ENCODE measurements around the gene DDI1. TPM values are rescaled to one million over a fixed set of nuclear protein-coding genes. Genes with fewer than 3 reads are reported as not detected.

DDI1 gene
- total RNA-seq (not detected), polyA plus RNA-seq (not detected)

GRCh38 chr11:104036588-104036987 is at the start of gene DDI1:
Gene DDI1, plus strand, starts transcription at chr11:104036640. Its CDS starts 183 bp downstream, at chr11:104036823.
- no peak for TF ChIP-seq CTCF (IDR thresholded peaks at IDR 0.05)
- Histone ChIP-seq H3K27me3 (no peaks in the 10 kb centered on the region), H3K36me3 (no peaks in the 10 kb centered on the region), H3K4me1 (peaks cover 0 to 5% (median 0%) of the 10 kb centered on the region in 3 donors), H3K9me3 (no peaks in the 10 kb centered on the region), H3K4me3 (no peak within 1 kb of the TSS), H3K27ac (no peak within 1 kb of the TSS)
- ATAC-seq (no peak), FAIRE-seq (no peak), DNase-seq (peak in 1 of 6 donors; percentile 46)
- 96 to 98% methylated on average over 25 to 26 of the region's 26 CpGs for WGBS, 2 donors
- intact Hi-C loops (cut with DNase I): no loop called here

GRCh38 chr11:103987629-103988594 is 48.5 kb upstream of the DDI1 start:
- H3K4me3 ChIP-seq: no peak overlapping the region
- H3K27ac ChIP-seq: no peak overlapping the region
- WGBS, 2 donors: 83 to 87% methylated on average over 9 of the region's 9 CpGs
- H3K4me1 ChIP-seq: no peaks in the 10 kb centered on the region
- ATAC-seq (no peak), FAIRE-seq (no peak), DNase-seq (no peak)
- no peaks in the 10 kb centered on the region for H3K9me3 ChIP-seq
- H3K36me3 ChIP-seq: no peaks in the 10 kb centered on the region
- no peaks in the 10 kb centered on the region for H3K27me3 ChIP-seq
- TF ChIP-seq CTCF (IDR thresholded peaks at IDR 0.05): no peak
- intact Hi-C loops (cut with DNase I): no loop called here

- H3K36me3 ChIP-seq: no peaks in the 10 kb centered on the region
- 70 to 78% methylated on average over 4 of the region's 4 CpGs for WGBS, 2 donors
- intact Hi-C loops (cut with DNase I): no loop called here
- no peak overlapping the region for H3K4me3 ChIP-seq
- H3K9me3 ChIP-seq: no peaks in the 10 kb centered on the region
- no peak for TF ChIP-seq CTCF (IDR thresholded peaks at IDR 0.05)
- no peaks in the 10 kb centered on the region for H3K27me3 ChIP-seq
- H3K4me1 ChIP-seq: no peaks in the 10 kb centered on the region
- DNase-seq: no peak
- no peak overlapping the region for H3K27ac ChIP-seq
- FAIRE-seq: no peak
- ATAC-seq: no peak
Measured at GRCh38 chr11:103988595-103988969, 47.9 kb upstream of the DDI1 start.

- intact Hi-C loops (cut with DNase I): no loop called here
- H3K36me3 ChIP-seq: peaks cover 0 to 10% (median 0%) of the 10 kb centered on the region in 3 donors
- H3K27me3 ChIP-seq: no peaks in the 10 kb centered on the region
- no peaks in the 10 kb centered on the region for H3K4me1 ChIP-seq
- DNase-seq (no peak), FAIRE-seq (no peak), ATAC-seq (no peak)
- no peak overlapping the region for H3K4me3 ChIP-seq
- H3K27ac ChIP-seq: no peak overlapping the region
- no peaks in the 10 kb centered on the region for H3K9me3 ChIP-seq
- TF ChIP-seq CTCF (IDR thresholded peaks at IDR 0.05): no peak
Measured at GRCh38 chr11:103993507-103993906, 42.9 kb upstream of the DDI1 start.

- no peaks in the 10 kb centered on the region for H3K9me3 ChIP-seq
- no peak for FAIRE-seq
- no peak for TF ChIP-seq CTCF (IDR thresholded peaks at IDR 0.05)
- no peak for DNase-seq
- intact Hi-C loops (cut with DNase I): no loop called here
- ATAC-seq: no peak
- H3K4me3 ChIP-seq: no peak overlapping the region
- H3K36me3 ChIP-seq: peaks cover 0 to 10% (median 0%) of the 10 kb centered on the region in 3 donors
- H3K27ac ChIP-seq: no peak overlapping the region
- 88 to 89% methylated on average over 1 of the region's 1 CpG for WGBS, 2 donors
- no peaks in the 10 kb centered on the region for H3K27me3 ChIP-seq
- no peaks in the 10 kb centered on the region for H3K4me1 ChIP-seq
Measured at GRCh38 chr11:103994094-103994493, 42.3 kb upstream of the DDI1 start.

Data from pancreas (tissue), 10 donors.